Upper lobe of right lung (tissue), 1 donor: Measurements from ENCODE around the gene SEMA3A. TPM values are rescaled to one million over a fixed set of nuclear protein-coding genes. Genes with fewer than 3 reads are reported as not detected.

ENCODE experiments used
- ATAC-seq: fragments of 200-7000 bp; cut with Tn5 transposase; one replicate; pipeline ENCODE4 v1.9.1; 2020; ENCODE audit warnings: mild to moderate bottlenecking, moderate library complexity
- DNase-seq: peaks from one replicate; pipeline ENCODE4 v3.0.0-alpha.2; 2020
- H3K27ac ChIP-seq: fragments of 200-600 bp; one replicate; pipeline ENCODE4 v1.8.0; 2022
- H3K27me3 ChIP-seq: fragments of 200-600 bp; one replicate; pipeline ENCODE4 v1.8.0; 2022; ENCODE audit warnings: mild to moderate bottlenecking
- H3K36me3 ChIP-seq: fragments of 200-600 bp; one replicate; pipeline ENCODE4 v1.8.0; 2022
- H3K4me1 ChIP-seq: fragments of 200-600 bp; one replicate; pipeline ENCODE4 v1.8.0; 2022
- H3K4me3 ChIP-seq: fragments of 200-600 bp; one replicate; pipeline ENCODE4 v1.8.0; 2022; ENCODE audit warnings: mild to moderate bottlenecking
- H3K9me3 ChIP-seq: fragments of 200-600 bp; one replicate; pipeline ENCODE4 v1.8.0; 2022
- intact Hi-C: fragments of 100-400 bp; cut with DNase I; formaldehyde crosslinking; loops from one replicate; pipeline ENCODE4 v1.11.0; 2022
- total RNA-seq: library from RNA; stranded (reverse); fragmentation: NEBNext Ultra II Directional; extraction: Animal tissue kit (Norgen Biotek cat#: 25700); gene quantifications from one replicate; pipeline ENCODE4 v1.2.1, GENCODE V29; 2021
- TF ChIP-seq, protein P1 (sequence below): fragments of 200-600 bp; IDR thresholded peaks from one replicate; pipeline ENCODE4 v1.8.0; 2022; ENCODE audit warnings: antibody characterized with exemption
- donor health status: DM: no; HTN: yes; CAD: no; lungs with severe emphysema.

The SEMA3A gene
- total RNA-seq, 1 donor from 2014 or later, result 12.0 TPM

DNA sequence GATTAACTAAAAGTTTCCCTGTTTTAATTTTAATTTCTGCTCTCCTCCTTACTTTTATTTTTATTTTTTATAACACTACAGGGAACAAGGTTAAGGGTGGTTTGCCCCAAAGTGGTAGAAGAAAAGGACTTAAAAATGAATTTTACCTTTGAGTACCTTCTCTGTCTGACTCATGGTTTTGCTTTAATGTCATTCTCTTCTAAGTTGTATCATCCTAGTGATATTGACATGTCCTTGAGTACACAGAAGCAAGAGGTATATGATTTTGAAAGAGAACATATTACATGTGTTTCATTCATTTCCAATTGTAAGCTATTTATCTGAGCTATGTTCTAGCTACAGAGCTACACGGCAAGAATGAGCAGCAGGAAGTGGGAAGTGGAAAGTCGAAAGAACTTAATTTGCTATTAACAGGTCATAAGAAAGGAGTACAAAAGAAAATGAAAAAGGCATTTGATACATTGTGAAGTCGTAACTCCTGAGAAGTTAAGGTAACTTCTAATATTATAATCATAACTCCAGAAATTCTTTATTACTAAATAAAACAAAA, 112.5 kb downstream of the SEMA3A start:
- intact Hi-C loops, result no loop called here

DNA sequence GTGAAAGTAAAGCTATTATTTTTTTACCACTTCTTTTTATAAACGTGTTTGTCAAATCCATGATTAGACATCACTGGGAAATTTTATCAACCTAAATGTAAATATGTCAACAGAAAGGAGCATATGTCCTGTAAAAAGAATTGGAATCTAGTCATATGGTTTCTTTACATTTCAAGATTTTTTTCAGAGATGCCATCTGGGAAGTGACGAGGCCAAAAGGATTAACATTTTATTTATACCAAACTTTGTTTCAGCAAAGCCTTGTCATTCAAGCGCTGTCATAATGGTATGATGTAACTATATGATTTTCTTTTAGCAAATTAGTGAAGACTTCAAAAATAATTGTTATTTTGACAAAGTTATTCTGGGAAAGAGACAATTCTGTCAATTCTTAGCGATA, 117.3 kb downstream of the SEMA3A start:
- TF ChIP-seq, protein P1, sequence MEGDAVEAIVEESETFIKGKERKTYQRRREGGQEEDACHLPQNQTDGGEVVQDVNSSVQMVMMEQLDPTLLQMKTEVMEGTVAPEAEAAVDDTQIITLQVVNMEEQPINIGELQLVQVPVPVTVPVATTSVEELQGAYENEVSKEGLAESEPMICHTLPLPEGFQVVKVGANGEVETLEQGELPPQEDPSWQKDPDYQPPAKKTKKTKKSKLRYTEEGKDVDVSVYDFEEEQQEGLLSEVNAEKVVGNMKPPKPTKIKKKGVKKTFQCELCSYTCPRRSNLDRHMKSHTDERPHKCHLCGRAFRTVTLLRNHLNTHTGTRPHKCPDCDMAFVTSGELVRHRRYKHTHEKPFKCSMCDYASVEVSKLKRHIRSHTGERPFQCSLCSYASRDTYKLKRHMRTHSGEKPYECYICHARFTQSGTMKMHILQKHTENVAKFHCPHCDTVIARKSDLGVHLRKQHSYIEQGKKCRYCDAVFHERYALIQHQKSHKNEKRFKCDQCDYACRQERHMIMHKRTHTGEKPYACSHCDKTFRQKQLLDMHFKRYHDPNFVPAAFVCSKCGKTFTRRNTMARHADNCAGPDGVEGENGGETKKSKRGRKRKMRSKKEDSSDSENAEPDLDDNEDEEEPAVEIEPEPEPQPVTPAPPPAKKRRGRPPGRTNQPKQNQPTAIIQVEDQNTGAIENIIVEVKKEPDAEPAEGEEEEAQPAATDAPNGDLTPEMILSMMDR, result no peak
- Histone ChIP-seq H3K4me1 (no peaks in the 10 kb centered on the region), H3K27me3 (no peaks in the 10 kb centered on the region), H3K4me3 (no peak overlapping the region), H3K27ac (no peak overlapping the region), H3K9me3 (no peaks in the 10 kb centered on the region), H3K36me3 (no peaks in the 10 kb centered on the region)
- intact Hi-C loops, result no loop called here
- DNase-seq (no peak), ATAC-seq (no peak)

More for the DNA sequence above, 112.5 kb downstream of the SEMA3A start:
- Histone ChIP-seq H3K4me3 (no peak overlapping the region), H3K27ac (no peak overlapping the region), H3K36me3 (no peaks in the 10 kb centered on the region), H3K4me1 (no peaks in the 10 kb centered on the region), H3K9me3 (no peaks in the 10 kb centered on the region), H3K27me3 (no peaks in the 10 kb centered on the region)
- TF ChIP-seq, protein P1, result no peak
- DNase-seq, result no peak
- ATAC-seq, result no peak

DNA sequence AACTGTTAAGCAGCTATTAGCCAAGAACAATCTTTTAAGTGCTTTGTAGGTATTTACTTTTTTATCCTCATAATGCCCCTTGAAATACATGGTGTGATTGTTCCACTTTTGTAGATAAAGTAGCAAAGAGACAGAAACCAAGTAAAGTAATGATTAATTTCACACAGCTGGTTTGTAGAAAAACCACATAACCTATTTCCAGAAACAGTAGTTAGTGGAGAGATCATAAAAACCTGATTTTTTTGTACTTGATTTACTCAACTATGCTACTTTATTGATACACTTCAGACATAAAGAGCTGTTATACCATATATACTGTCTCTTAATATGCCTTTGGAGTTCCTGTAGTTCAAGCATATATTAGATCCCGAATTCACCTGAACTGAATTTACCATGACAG, 118.4 kb downstream of the SEMA3A start:
- intact Hi-C loops, result no loop called here
- no peaks in the 10 kb centered on the region for H3K4me1 ChIP-seq
- ATAC-seq, result no peak

DNA sequence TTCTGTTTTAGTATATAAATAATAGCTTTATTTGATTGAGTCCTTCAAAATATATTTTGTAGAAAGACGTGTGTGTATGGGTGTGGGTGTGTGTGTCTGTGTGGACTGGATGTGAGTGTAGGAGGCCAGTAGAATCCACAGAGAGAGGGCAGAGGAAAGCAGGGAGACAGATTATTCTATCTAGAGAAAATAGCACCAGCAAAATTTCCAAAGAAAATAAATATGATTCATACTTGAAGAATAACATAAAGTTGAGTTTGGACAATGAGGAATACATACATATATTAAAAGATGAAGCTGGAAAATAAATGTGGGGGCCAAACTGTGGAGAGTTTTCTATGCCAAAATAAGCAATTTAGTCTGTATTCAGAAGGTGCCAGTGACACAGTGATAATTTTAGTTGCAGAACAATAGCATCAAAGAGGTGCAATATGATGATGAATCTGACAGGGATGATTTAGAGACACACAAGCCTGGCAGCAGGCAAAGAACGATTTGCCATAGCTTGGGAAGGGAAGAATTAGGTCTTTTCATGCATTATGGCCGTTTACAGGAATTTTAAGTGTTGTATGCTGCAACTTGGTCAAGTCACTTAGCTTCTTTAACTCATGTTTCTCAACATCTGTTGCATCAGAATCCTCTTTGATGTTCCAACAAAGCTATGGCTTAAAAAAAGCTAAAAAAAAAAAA, 121.3 kb downstream of the SEMA3A start:
- intact Hi-C loops, result no loop called here
- TF ChIP-seq, protein P1, result no peak
- no peak overlapping the region for H3K4me3 ChIP-seq
- no peaks in the 10 kb centered on the region for H3K27me3 ChIP-seq
- no peaks in the 10 kb centered on the region for H3K9me3 ChIP-seq
- no peak overlapping the region for H3K27ac ChIP-seq
- DNase-seq (no peak), ATAC-seq (no peak)
- no peaks in the 10 kb centered on the region for H3K36me3 ChIP-seq
- H3K4me1 ChIP-seq, result no peaks in the 10 kb centered on the region

More for the DNA sequence above, 118.4 kb downstream of the SEMA3A start:
- no peak for DNase-seq
- Histone ChIP-seq H3K4me3 (no peak overlapping the region), H3K27me3 (no peaks in the 10 kb centered on the region), H3K9me3 (no peaks in the 10 kb centered on the region), H3K36me3 (no peaks in the 10 kb centered on the region), H3K27ac (no peak overlapping the region)
- TF ChIP-seq, protein P1, result no peak

DNA sequence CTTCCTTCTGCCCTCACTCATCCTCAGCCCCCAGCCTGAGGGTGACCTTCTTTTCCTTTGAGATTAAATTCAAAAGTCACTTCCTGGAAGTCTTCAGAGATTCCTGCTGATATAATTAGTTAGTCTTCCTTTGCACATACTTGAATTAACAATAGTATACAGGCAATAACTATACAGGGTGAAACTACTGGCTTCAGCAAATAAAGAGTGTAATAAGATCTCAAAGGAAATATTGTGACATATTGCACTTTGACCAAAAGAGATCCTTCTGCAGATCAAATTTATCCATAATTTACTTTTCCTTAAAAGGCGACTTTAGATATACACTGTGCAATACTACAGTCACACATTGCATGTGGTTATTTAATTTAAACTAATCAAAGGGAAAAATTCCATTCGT, 123.8 kb downstream of the SEMA3A start:
- no peak for DNase-seq
- Histone ChIP-seq H3K27ac (no peak overlapping the region), H3K9me3 (no peaks in the 10 kb centered on the region), H3K4me3 (no peak overlapping the region), H3K4me1 (no peaks in the 10 kb centered on the region), H3K36me3 (no peaks in the 10 kb centered on the region), H3K27me3 (no peaks in the 10 kb centered on the region)
- intact Hi-C loops, result no loop called here
- TF ChIP-seq, protein P1, result no peak
- ATAC-seq, result no peak
